ENCODE measurements around the gene ARNT2. TPM values are rescaled to one million over a fixed set of nuclear protein-coding genes. Genes with fewer than 3 reads are reported as not detected.
"Not testable (repeated sequence)": the region's sequence is repeated elsewhere in the genome, so short reads cannot be mapped to it uniquely, and the experiment has no call there.

ARNT2 gene
- polyA plus RNA-seq, 2 of the 4 experiments (the other 2 are of a cell fraction) = 8.9 to 17.0 TPM

GRCh38 chr15:80508783-80509182, 104.6 kb downstream of the ARNT2 start (continued):
- TF ChIP-seq RNF2 (IDR thresholded peaks at IDR 0.05; ENCODE audit: borderline replicate concordance, low read depth) = no peak
- no peak for TF ChIP-seq ZNF302 (CRISPR knock-in tag; IDR thresholded peaks at IDR 0.05)

GRCh38 chr15:80509800-80510199, 105.6 kb downstream of the ARNT2 start:
- ChIA-PET CTCF (interaction anchor here (1.3 kb wide), 1 partner anchor 53 kb away, joined by 3 read pairs; no protein-coding TSS in a partner anchor), POLR2A (no interaction called here)
- no peak for TF ChIP-seq HDAC2 (IDR thresholded peaks at IDR 0.05)
- no peak for TF ChIP-seq ZSCAN20 (CRISPR knock-in tag; IDR thresholded peaks at IDR 0.05)
- no peak for TF ChIP-seq FOSL2 (IDR thresholded peaks at IDR 0.05)
- no peak for TF ChIP-seq FOSL2 (CRISPR knock-in tag; IDR thresholded peaks at IDR 0.05)
- no peak for TF ChIP-seq RAD21 (conservative IDR thresholded peaks at IDR 0.05 in 1 of 2, IDR thresholded peaks at IDR 0.05 in 1 of 2)
- no peak for TF ChIP-seq TP53 (CRISPR knock-in tag; IDR thresholded peaks at IDR 0.05)
- no peak for TF ChIP-seq REST (IDR thresholded peaks at IDR 0.05)
- no peak for TF ChIP-seq CBX8 (IDR thresholded peaks at IDR 0.05)
- no peak for TF ChIP-seq SMC3 (IDR thresholded peaks at IDR 0.05)
- no peak for TF ChIP-seq HES2 (IDR thresholded peaks at IDR 0.05)
- no peak for TF ChIP-seq BHLHE40 (IDR thresholded peaks at IDR 0.05; ENCODE audit: low read depth, low read length)
- no peak for TF ChIP-seq RCOR1 (IDR thresholded peaks at IDR 0.05; ENCODE audit: low read depth, low read length)
- no peak for TF ChIP-seq HMGXB4 (CRISPR knock-in tag; IDR thresholded peaks at IDR 0.05; ENCODE audit: borderline replicate concordance)
- TF ChIP-seq PBX3 (IDR thresholded peaks at IDR 0.05) = no peak
- TF ChIP-seq MAX (IDR thresholded peaks at IDR 0.05) = no peak
- TF ChIP-seq KDM5A (IDR thresholded peaks at IDR 0.05) = no peak
- no peak for TF ChIP-seq HOXA7 (CRISPR knock-in tag; IDR thresholded peaks at IDR 0.05)
- no peak for TF ChIP-seq POLR2A (IDR thresholded peaks at IDR 0.05; ENCODE audit: low read length)
- no peak for TF ChIP-seq EHF (CRISPR knock-in tag; IDR thresholded peaks at IDR 0.05)
- TF ChIP-seq ATOH8 (CRISPR knock-in tag; IDR thresholded peaks at IDR 0.05; ENCODE audit: low read depth) = no peak
- FAIRE-seq = no peak
- Histone ChIP-seq H3K4me2 (no peak overlapping the region), H3K9me3 (no peaks in the 10 kb centered on the region; the same call in 2 of the 3 replicates), H3K4me3 (no peak overlapping the region), H3K27ac (no peak overlapping the region), H3K4me1 (peaks cover 11% of the 10 kb centered on the region; the same call in 2 of the 3 replicates)
- ATAC-seq = no peak
- no peak for DNase-seq (ENCODE audit: low read depth in 1 of 2, low spot score in 1 of 2)
- WGBS (ENCODE audit: missing lambda C conversion rate) = 81% methylated on average over 5 of the region's 5 CpGs

GRCh38 chr15:80510985-80511384, 106.8 kb downstream of the ARNT2 start:
- POLR2A ChIA-PET; H3K4me2 ChIP-seq; ATAC-seq; H3K27ac ChIP-seq; H3K9me3 ChIP-seq; DNase-seq (ENCODE audit: low read depth in 1 of 2, low spot score in 1 of 2); FAIRE-seq; H3K4me3 ChIP-seq: not testable (repeated sequence)
- CTCF ChIA-PET = interaction anchor here (1.3 kb wide), 1 partner anchor 55 kb away, joined by 3 read pairs; no protein-coding TSS in a partner anchor
- peaks cover 11% of the 10 kb centered on the region; the same call in 2 of the 3 replicates for H3K4me1 ChIP-seq
- 94% methylated on average over 4 of the region's 4 CpGs for WGBS (ENCODE audit: missing lambda C conversion rate)

All from A549 (cell line).